ENCODE results near the gene ARL11.

DNA sequence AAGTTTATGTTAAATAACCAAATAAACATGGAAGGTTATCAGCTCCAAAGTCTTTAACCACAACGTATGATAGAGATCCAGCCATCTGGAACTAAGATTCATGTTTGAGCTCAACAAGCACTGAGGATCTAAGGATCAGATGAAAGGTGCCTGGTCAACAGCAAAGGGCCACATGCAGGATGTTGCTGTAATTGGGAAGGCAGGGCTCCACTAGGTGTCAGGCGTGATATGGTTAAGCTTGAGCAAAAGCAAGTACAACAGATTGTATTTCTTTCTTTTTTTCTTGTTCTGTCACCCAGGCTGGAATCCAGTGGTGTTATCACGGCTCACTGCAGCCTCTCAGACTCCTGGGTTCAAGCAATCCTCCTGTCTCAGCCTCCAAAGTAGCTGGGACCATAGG lies 50.9 kb downstream of the ARL11 start:
- TF ChIP-seq CTCF (IDR thresholded peaks at IDR 0.05) (peak in 4 of 6 experiments; percentile 12 to 38 (median 24)), POLR2A (IDR thresholded peaks at IDR 0.05) (no peak)
